SK-N-SH (cell line): ENCODE data around the gene ERAP2. TPM values are rescaled to one million over a fixed set of nuclear protein-coding genes. Genes with fewer than 3 reads are reported as not detected.

Source experiments
- CTCF ChIA-PET: fragments of 300-600, 350-600 bp; formaldehyde crosslinking; extraction: SDS; loops from one replicate; lab custom pipeline; 2021; lab: Yijun Ruan, JAX
- POLR2A ChIA-PET: fragments of 350-600 bp; sonication (Branson Sonifier 250); formaldehyde crosslinking; extraction: SDS; loops from one replicate; lab custom pipeline; 2020; ENCODE audit warnings: antibody characterized with exemption, inconsistent platforms; lab: Yijun Ruan, JAX
- DNase-seq: peaks from one replicate; pipeline ENCODE4 v3.0.0; 2012
- H2AFZ ChIP-seq: fragments of 200-600 bp; sonication (generic); 2 replicates; pipeline ENCODE4 v1.8.1; 2016; ENCODE audit warnings: antibody characterized with exemption, mild to moderate bottlenecking, low read depth
- H3F3A ChIP-seq: fragments of 200-600 bp; sonication (generic); replicated peaks from 2 replicates; pipeline ENCODE3; 2016; ENCODE audit warnings: antibody characterized with exemption, mild to moderate bottlenecking; ENCODE audit not compliant: insufficient read depth
- H3K27ac ChIP-seq, 2 experiments: fragments of 200-500 bp in 1 of 2; fragments of 200-600 bp in 1 of 2; sonication (Bioruptor generic) in 1 of 2; sonication (generic), shearing (Covaris generic) in 1 of 2; 2 replicates each; pipeline versions ENCODE4 v1.5.1 to v1.6.1; 2014 to 2016; ENCODE audit warnings: low read depth in 2 of 2, inconsistent platforms in 1 of 2, low read length in 1 of 2, mild to moderate bottlenecking in 1 of 2, mixed read lengths in 1 of 2
- H3K27me3 ChIP-seq: fragments of 200-600 bp; sonication (generic), shearing (Covaris generic); 2 replicates; pipeline ENCODE4 v1.6.1; 2016; ENCODE audit warnings: mixed run types; ENCODE audit not compliant: insufficient read depth
- H3K36me3 ChIP-seq, 2 experiments: fragments of 200-500 bp in 1 of 2; fragments of 200-600 bp in 1 of 2; sonication (Bioruptor generic) in 1 of 2; sonication (generic) in 1 of 2; replicated peaks in 1 of 2; 2 replicates each; pipeline versions ENCODE3 to v1.5.1; 2014 to 2016; ENCODE audit warnings: low read length in 1 of 2, mild to moderate bottlenecking in 1 of 2; ENCODE audit not compliant: insufficient read depth in 2 of 2, control insufficient read depth in 1 of 2
- H3K4me1 ChIP-seq, 2 experiments: fragments of 200-500 bp in 1 of 2; fragments of 200-600 bp in 1 of 2; sonication (Bioruptor generic) in 1 of 2; sonication (generic), shearing (Covaris generic) in 1 of 2; 2 replicates each; pipeline versions ENCODE4 v1.5.1 to v1.6.1; 2014 to 2016; ENCODE audit warnings: low read depth in 1 of 2, low read length in 1 of 2, mixed run types in 1 of 2; ENCODE audit not compliant: insufficient read depth in 2 of 2, control insufficient read depth in 1 of 2
- H3K4me2 ChIP-seq: fragments of 200-600 bp; sonication (generic), shearing (Covaris generic); 2 replicates; pipeline ENCODE4 v1.6.1; 2017; ENCODE audit warnings: mixed run types
- H3K4me3 ChIP-seq, 2 experiments: fragments of 200-500 bp in 1 of 2; fragments of 200-600 bp in 1 of 2; sonication (Bioruptor generic) in 1 of 2; sonication (generic), shearing (Covaris generic) in 1 of 2; 2 replicates each; pipeline versions ENCODE4 v1.5.1 to v1.8.1; 2014 to 2016; ENCODE audit warnings: low read depth in 2 of 2, inconsistent platforms in 1 of 2, low read length in 1 of 2, mild to moderate bottlenecking in 1 of 2, mixed read lengths in 1 of 2, moderate library complexity in 1 of 2
- H3K79me2 ChIP-seq: fragments of 200-600 bp; sonication (generic); 2 replicates; pipeline ENCODE4 v1.8.1; 2017; ENCODE audit warnings: mild to moderate bottlenecking; ENCODE audit not compliant: insufficient read depth
- H3K9ac ChIP-seq: fragments of 200-600 bp; sonication (generic); 2 replicates; pipeline ENCODE4 v1.6.1; 2017; ENCODE audit warnings: mixed run types
- H3K9me2 ChIP-seq: fragments of 200-600 bp; sonication (generic); 2 replicates; pipeline ENCODE4 v1.6.1; 2017; ENCODE audit warnings: mixed run types
- H3K9me3 ChIP-seq: fragments of 200-600 bp; sonication (generic); 2 replicates; pipeline ENCODE4 v1.6.1; 2017; ENCODE audit warnings: mixed run types, mild to moderate bottlenecking, moderate library complexity
- H4K20me1 ChIP-seq: fragments of 200-600 bp; sonication (generic); 2 replicates; pipeline ENCODE4 v1.6.1; 2017; ENCODE audit warnings: mild to moderate bottlenecking, mixed run types; ENCODE audit not compliant: insufficient read depth
- CHD2 ChIP-seq: fragments of 150-350 bp; IDR thresholded peaks from 2 replicates; pipeline ENCODE4 v1.6.1; 2018; ENCODE audit warnings: low read length; ENCODE audit not compliant: partially characterized antibody
- CTCF ChIP-seq: fragments of 200-600 bp; sonication (generic); IDR thresholded peaks from 2 replicates; pipeline ENCODE4 v1.6.1; 2017; ENCODE audit warnings: antibody characterized with exemption, mild to moderate bottlenecking, moderate library complexity
- EP300 ChIP-seq, 2 experiments: IDR thresholded peaks; 2 replicates each; pipeline versions ENCODE4 v1.4.0 to v1.6.1; 2012; ENCODE audit warnings: borderline replicate concordance in 1 of 2, low read depth in 1 of 2, low read length in 1 of 2
- FOSL2 ChIP-seq: IDR thresholded peaks from 2 replicates; pipeline ENCODE4 v1.4.0; 2012; ENCODE audit warnings: low read depth, mild to moderate bottlenecking, moderate library complexity, borderline replicate concordance
- GABPA ChIP-seq: IDR thresholded peaks from 2 replicates; pipeline ENCODE4 v1.4.0; 2012; ENCODE audit warnings: low read depth, mild to moderate bottlenecking
- GATA2 ChIP-seq: sonication (generic); formaldehyde crosslinking; IDR thresholded peaks from 2 replicates; pipeline ENCODE4 v1.5.0; 2020; ENCODE audit warnings: mild to moderate bottlenecking, missing genetic modification reagents
- IRF3 ChIP-seq: fragments of 150-350 bp; IDR thresholded peaks from 2 replicates; pipeline ENCODE4 v1.6.1; 2016; ENCODE audit warnings: mild to moderate bottlenecking, low read depth, low read length
- JUND ChIP-seq: IDR thresholded peaks from 2 replicates; pipeline ENCODE4 v1.4.0; 2012
- MAX ChIP-seq: IDR thresholded peaks from 2 replicates; pipeline ENCODE4 v1.4.0; 2012; ENCODE audit warnings: low read depth
- MXI1 ChIP-seq: IDR thresholded peaks from 2 replicates; pipeline ENCODE4 v1.6.1; 2012; ENCODE audit warnings: mild to moderate bottlenecking, low read depth, low read length, improper control_type of control experiment
- NRF1 ChIP-seq: IDR thresholded peaks from 2 replicates; pipeline ENCODE4 v1.6.1; 2012; ENCODE audit warnings: low read depth, mild to moderate bottlenecking, low read length
- POLR2AphosphoS5 ChIP-seq: IDR thresholded peaks from 2 replicates; pipeline ENCODE4 v1.6.1; 2012; ENCODE audit warnings: low read depth, low read length
- RCOR1 ChIP-seq: fragments of 150-350 bp; IDR thresholded peaks from 2 replicates; pipeline ENCODE4 v1.6.1; 2017; ENCODE audit warnings: antibody characterized with exemption, low read length
- RXRA ChIP-seq: IDR thresholded peaks from 2 replicates; pipeline ENCODE4 v1.4.0; 2012; ENCODE audit warnings: low read depth, mild to moderate bottlenecking, borderline replicate concordance
- SMC3 ChIP-seq: IDR thresholded peaks from 2 replicates; pipeline ENCODE4 v1.6.1; 2012; ENCODE audit warnings: low read depth, low read length, improper control_type of control experiment
- TAF1 ChIP-seq: IDR thresholded peaks from 2 replicates; pipeline ENCODE4 v1.6.1; 2012; ENCODE audit warnings: low read depth, mild to moderate bottlenecking, low read length, moderate library complexity, borderline replicate concordance
- TCF12 ChIP-seq: IDR thresholded peaks from 2 replicates; pipeline ENCODE4 v1.4.0; 2012
- TEAD4 ChIP-seq: IDR thresholded peaks from 2 replicates; pipeline ENCODE4 v1.4.0; 2012; ENCODE audit warnings: mild to moderate bottlenecking, borderline replicate concordance; ENCODE audit not compliant: insufficient read depth
- USF2 ChIP-seq: fragments of 150-350 bp; IDR thresholded peaks from 2 replicates; pipeline ENCODE4 v1.6.1; 2017; ENCODE audit warnings: antibody characterized with exemption, low read length, low read depth, borderline replicate concordance
- WGBS: methylation state at CpG from one replicate; pipeline ENCODE4 v1.1.6; 2017; ENCODE audit warnings: low lambda C conversion rate; 5-methylcytosine and 5-hydroxymethylcytosine counted together
- polyA plus RNA-seq, 3 experiments: library from polyadenylated mRNA; depleted of rRNA; stranded (reverse); fragments of >200 nt; gene quantifications; 2 replicates each; pipeline ENCODE4 v1.2.3, GENCODE V29; 2012

Gene ERAP2
- polyA plus RNA-seq, 1 of the 3 experiments (the other 2 are of a cell fraction) = 13.2 TPM

GRCh38 chr5:96902876-96903275 is 26.6 kb downstream of the ERAP2 start (continued):
- TF ChIP-seq TEAD4 = no peak
- no peak for TF ChIP-seq FOSL2
- TF ChIP-seq RCOR1 = no peak
- no peak for TF ChIP-seq SMC3

- Histone ChIP-seq H3K27me3 (no peaks in the 10 kb centered on the region), H3K9me2 (no peaks in the 10 kb centered on the region), H3F3A (no peaks in the 10 kb centered on the region), H3K79me2 (no peaks in the 10 kb centered on the region), H3K36me3 (no peaks in the 10 kb centered on the region)
- 96% methylated on average over 2 of the region's 2 CpGs for WGBS
- TF ChIP-seq USF2 (no peak), EP300 (IDR thresholded peaks at IDR 0.05; ENCODE audit: borderline replicate concordance in 1 of 2, low read depth in 1 of 2, low read length in 1 of 2) (no peak), MXI1 (no peak), IRF3 (no peak), RXRA (no peak), FOSL2 (no peak), JUND (no peak), RCOR1 (no peak), SMC3 (no peak), CHD2 (no peak), GATA2 (no peak), POLR2AphosphoS5 (no peak), NRF1 (no peak), CTCF (no peak), TEAD4 (no peak), TAF1 (no peak), MAX (no peak), GABPA (no peak), TCF12 (no peak)
- TF ChIP-seq, all 33 proteins: peak for 0
- no peak overlapping the region for H3K9ac ChIP-seq
- no peak overlapping the region for H3K27ac ChIP-seq
- no peaks in the 10 kb centered on the region for H3K4me1 ChIP-seq
- no peak overlapping the region for H2AFZ ChIP-seq
- ChIA-PET POLR2A (no interaction called here), CTCF (interaction anchor here (0.8 kb wide), 1 partner anchor 35 kb away, joined by 3 read pairs; no protein-coding TSS in a partner anchor)
- H3K9me3 ChIP-seq = no peaks in the 10 kb centered on the region
- no peak for DNase-seq
- no peak overlapping the region for H3K4me3 ChIP-seq
- H3K4me2 ChIP-seq = no peak overlapping the region
- H4K20me1 ChIP-seq = no peaks in the 10 kb centered on the region
Measured at GRCh38 chr5:96903300-96903699, 27.0 kb downstream of the ERAP2 start.
